GM12878 (cell line): Measurements from ENCODE around the gene RANBP3.

ENCODE experiments used
- POLR2A ChIP-seq: IDR thresholded peaks from 2 replicates; pipeline ENCODE4 v1.6.1; 2011; ENCODE audit warnings: low read depth, mild to moderate bottlenecking, low read length
- TF ChIP-seq, protein P1 (sequence below): IDR thresholded peaks from 2 replicates; pipeline ENCODE4 v1.6.1; 2011; ENCODE audit warnings: low read depth, mild to moderate bottlenecking, low read length, moderate library complexity, borderline replicate concordance; ENCODE audit errors: extremely low read depth

DNA sequence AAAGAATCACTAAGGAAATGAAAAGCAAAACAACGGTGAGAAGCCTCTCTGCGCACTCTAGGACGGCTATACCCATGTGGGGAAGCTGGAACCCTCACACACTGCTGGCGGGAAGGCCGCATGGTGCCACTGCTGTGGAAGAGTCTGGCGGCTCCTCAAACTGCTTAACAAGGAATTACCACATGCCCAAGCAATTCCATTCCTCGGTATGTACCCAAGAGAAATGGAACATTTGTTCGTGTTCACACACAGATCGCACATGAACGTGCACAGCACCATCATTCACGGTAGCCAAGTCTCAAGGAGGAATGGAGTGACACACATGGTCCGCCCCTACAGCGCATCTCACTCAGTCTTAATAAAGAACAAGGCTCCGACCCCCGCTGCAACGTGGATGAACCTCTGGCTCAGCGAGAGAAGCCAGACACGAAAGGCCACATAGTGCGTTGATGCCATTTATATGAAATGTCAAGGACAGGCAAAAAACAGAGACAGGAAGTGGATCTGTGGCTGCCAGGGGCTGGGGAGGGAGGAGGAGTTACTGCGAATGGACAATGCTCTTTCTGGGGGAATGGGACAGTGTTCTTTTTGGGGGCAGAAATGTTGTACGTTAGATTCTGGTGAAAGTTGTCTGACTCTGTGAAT is 56.3 kb downstream of the RANBP3 start:
- TF ChIP-seq, protein P1, sequence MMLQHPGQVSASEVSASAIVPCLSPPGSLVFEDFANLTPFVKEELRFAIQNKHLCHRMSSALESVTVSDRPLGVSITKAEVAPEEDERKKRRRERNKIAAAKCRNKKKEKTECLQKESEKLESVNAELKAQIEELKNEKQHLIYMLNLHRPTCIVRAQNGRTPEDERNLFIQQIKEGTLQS = no peak
- TF ChIP-seq POLR2A = no peak
